ENCODE data around the gene WARS2. TPM values are rescaled to one million over a fixed set of nuclear protein-coding genes. Genes with fewer than 3 reads are reported as not detected.
"Not testable (repeated sequence)": the region's sequence is repeated elsewhere in the genome, so short reads cannot be mapped to it uniquely, and the experiment has no call there.

WARS2 gene
- 10 to 100 TPM; 19.4 to 21.3 TPM for total RNA-seq

GRCh38 chr1:119140177-119141019 is at the start of gene WARS2:
WARS2 (minus strand) TSS chr1:119140653; CDS start chr1:119140644, 9 bp downstream.
- DNase-seq = peak; percentile 92 to 95
- Mint-ChIP-seq H3K27me3 (ENCODE audit: low read depth) (no peaks in the 10 kb centered on the region), H3K9me3 (no peaks in the 10 kb centered on the region), H3K27ac (no peak within 1 kb of the TSS), H3K4me1 (ENCODE audit: low read depth) (peaks cover 24% of the 10 kb centered on the region), H3K36me3 (ENCODE audit: insufficient read depth in 2 of 2) (peaks cover 2% of the 10 kb centered on the region in 2 donors), H3K4me3 (no peak within 1 kb of the TSS)
- peak; percentile 92 for ATAC-seq (replicated peaks in 1 of 2)

DNA sequence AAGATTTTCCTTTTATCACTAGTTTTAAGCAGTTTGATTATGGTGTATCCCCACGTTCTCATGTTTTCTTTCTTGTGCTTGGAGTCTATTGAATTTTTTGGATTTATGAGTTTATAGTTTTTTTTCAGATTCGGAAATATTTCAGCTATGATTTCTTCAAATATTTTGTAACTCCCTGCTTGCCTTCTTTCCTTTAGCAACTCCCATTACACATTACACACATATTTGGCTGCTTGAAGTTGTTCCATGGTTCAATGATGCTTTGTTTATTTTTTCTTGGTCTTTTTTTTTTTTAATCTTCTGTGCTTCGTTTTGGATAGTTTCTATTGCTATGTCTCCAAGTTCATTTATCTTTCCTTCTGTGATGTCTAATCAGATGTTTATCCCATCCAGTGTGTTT is 48.5 kb upstream of the WARS2 start:
- Mint-ChIP-seq H3K27ac (no peak overlapping the region), H3K36me3 (ENCODE audit: insufficient read depth in 2 of 2) (peaks cover 9 to 22% of the 10 kb centered on the region in 2 donors), H3K9me3 (peaks cover 2 to 3% of the 10 kb centered on the region in 2 donors), H3K4me3 (no peak overlapping the region), H3K4me1 (ENCODE audit: low read depth) (no peaks in the 10 kb centered on the region), H3K27me3 (ENCODE audit: low read depth) (no peaks in the 10 kb centered on the region)
- ATAC-seq (replicated peaks in 1 of 2) (no peak), DNase-seq (no peak)

- Mint-ChIP-seq H3K4me3 (no peak overlapping the region), H3K4me1 (ENCODE audit: low read depth) (no peaks in the 10 kb centered on the region), H3K9me3 (peaks cover 2 to 3% of the 10 kb centered on the region in 2 donors), H3K27ac (no peak overlapping the region), H3K36me3 (ENCODE audit: insufficient read depth in 2 of 2) (peaks cover 9 to 22% of the 10 kb centered on the region in 2 donors), H3K27me3 (ENCODE audit: low read depth) (no peaks in the 10 kb centered on the region)
- no peak for DNase-seq
- no peak for ATAC-seq (replicated peaks in 1 of 2)
These were observed 47.0 kb upstream of the WARS2 start for GRCh38 chr1:119187416-119187815.

DNA sequence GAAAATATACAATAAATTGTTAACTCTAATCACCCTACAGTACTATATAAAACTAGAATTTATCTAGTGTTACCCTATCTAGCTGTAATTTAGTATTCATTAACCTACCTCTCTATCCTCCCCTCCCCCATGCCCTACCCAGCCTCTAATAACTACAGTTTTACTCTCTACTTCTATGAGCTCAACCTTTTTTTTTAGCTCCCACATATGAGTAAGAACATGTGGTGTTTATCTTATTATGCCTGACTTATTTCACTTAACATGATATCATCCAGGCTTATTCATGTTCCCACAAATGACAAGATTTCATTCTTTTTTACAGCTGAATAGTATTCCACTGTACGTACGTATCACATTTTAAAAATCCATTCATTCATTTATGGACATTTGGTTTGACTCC is 46.0 kb upstream of the WARS2 start:
- H3K4me3 Mint-ChIP-seq = no peak overlapping the region
- DNase-seq (no peak), ATAC-seq (replicated peaks in 1 of 2) (no peak)
- H3K27me3 Mint-ChIP-seq (ENCODE audit: low read depth) = no peaks in the 10 kb centered on the region
- H3K4me1 Mint-ChIP-seq (ENCODE audit: low read depth) = no peaks in the 10 kb centered on the region
- H3K36me3 Mint-ChIP-seq (ENCODE audit: insufficient read depth in 2 of 2) = peaks cover 9 to 22% of the 10 kb centered on the region in 2 donors
- H3K27ac Mint-ChIP-seq = no peak overlapping the region
- peaks cover 2 to 3% of the 10 kb centered on the region in 2 donors for H3K9me3 Mint-ChIP-seq

GRCh38 chr1:119184972-119185371 is 44.5 kb upstream of the WARS2 start:
- Mint-ChIP-seq H3K4me3 (no peak overlapping the region), H3K4me1 (ENCODE audit: low read depth) (no peaks in the 10 kb centered on the region), H3K9me3 (peaks cover 2 to 3% of the 10 kb centered on the region in 2 donors), H3K27me3 (ENCODE audit: low read depth) (no peaks in the 10 kb centered on the region), H3K27ac (no peak overlapping the region), H3K36me3 (ENCODE audit: insufficient read depth in 2 of 2) (peaks cover 9 to 22% of the 10 kb centered on the region in 2 donors)
- DNase-seq (no peak), ATAC-seq (replicated peaks in 1 of 2) (no peak)

- Mint-ChIP-seq H3K4me1 (ENCODE audit: low read depth) (no peaks in the 10 kb centered on the region), H3K9me3 (peaks cover 3 to 4% of the 10 kb centered on the region in 2 donors), H3K36me3 (ENCODE audit: insufficient read depth in 2 of 2) (peaks cover 10% of the 10 kb centered on the region in 2 donors), H3K4me3 (no peak overlapping the region), H3K27ac (no peak overlapping the region), H3K27me3 (ENCODE audit: low read depth) (no peaks in the 10 kb centered on the region)
- ATAC-seq (replicated peaks in 1 of 2) (no peak), DNase-seq (no peak)
These were observed 40.8 kb upstream of the WARS2 start for GRCh38 chr1:119181218-119181617.

DNA sequence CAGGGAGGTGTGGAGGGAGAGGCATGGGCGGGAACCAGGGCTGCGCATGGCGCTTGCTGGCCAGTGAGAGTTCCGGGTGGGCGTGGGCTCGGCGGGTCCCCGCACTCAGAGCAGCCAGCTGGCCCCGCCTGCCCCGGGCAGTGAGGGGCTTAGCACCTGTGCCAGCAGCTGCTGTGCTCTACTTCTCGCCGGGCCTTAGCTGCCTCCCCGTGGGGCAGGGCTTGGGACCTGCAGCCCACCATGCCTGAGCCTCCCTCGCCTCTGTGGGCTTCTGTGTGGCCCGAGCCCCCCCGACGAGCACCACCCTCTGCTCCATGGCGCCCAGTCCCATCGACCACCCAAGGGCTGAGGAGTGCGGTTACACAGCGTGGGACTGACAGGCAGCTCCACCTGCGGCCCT is 38.6 kb upstream of the WARS2 start:
- ATAC-seq (replicated peaks in 1 of 2) = no peak
- Mint-ChIP-seq H3K27me3 (ENCODE audit: low read depth) (no peaks in the 10 kb centered on the region), H3K27ac (no peak overlapping the region), H3K4me3 (no peak overlapping the region), H3K9me3 (peaks cover 3 to 4% of the 10 kb centered on the region in 2 donors), H3K4me1 (ENCODE audit: low read depth) (no peaks in the 10 kb centered on the region), H3K36me3 (ENCODE audit: insufficient read depth in 2 of 2) (peaks cover 9 to 12% of the 10 kb centered on the region in 2 donors)
- DNase-seq = no peak

GRCh38 chr1:119172927-119173326 is 32.5 kb upstream of the WARS2 start:
- DNase-seq; H3K9me3 Mint-ChIP-seq; H3K27me3 Mint-ChIP-seq (ENCODE audit: low read depth); H3K27ac Mint-ChIP-seq; H3K4me1 Mint-ChIP-seq (ENCODE audit: low read depth); H3K4me3 Mint-ChIP-seq; ATAC-seq (replicated peaks in 1 of 2): not testable (repeated sequence)
- H3K36me3 Mint-ChIP-seq (ENCODE audit: insufficient read depth in 2 of 2) = peaks cover 18 to 21% of the 10 kb centered on the region in 2 donors

GRCh38 chr1:119171381-119172010 is 31.0 kb upstream of the WARS2 start:
- peaks cover 15 to 21% of the 10 kb centered on the region in 2 donors for H3K36me3 Mint-ChIP-seq (ENCODE audit: insufficient read depth in 2 of 2)
- ATAC-seq (replicated peaks in 1 of 2); H3K27ac Mint-ChIP-seq: not testable (repeated sequence)

GRCh38 chr1:119163396-119163795 is 22.9 kb upstream of the WARS2 start:
- Mint-ChIP-seq H3K9me3 (no peaks in the 10 kb centered on the region), H3K27ac (no peak overlapping the region), H3K4me1 (ENCODE audit: low read depth) (no peaks in the 10 kb centered on the region), H3K4me3 (no peak overlapping the region), H3K36me3 (ENCODE audit: insufficient read depth in 2 of 2) (peaks cover 7 to 22% of the 10 kb centered on the region in 2 donors), H3K27me3 (ENCODE audit: low read depth) (no peaks in the 10 kb centered on the region)
- DNase-seq (no peak), ATAC-seq (replicated peaks in 1 of 2) (no peak)

More at GRCh38 chr1:119171381-119172010, 31.0 kb upstream of the WARS2 start:
- not testable (repeated sequence) for H3K27me3 Mint-ChIP-seq (ENCODE audit: low read depth); H3K4me1 Mint-ChIP-seq (ENCODE audit: low read depth); H3K4me3 Mint-ChIP-seq; DNase-seq; H3K9me3 Mint-ChIP-seq

DNA sequence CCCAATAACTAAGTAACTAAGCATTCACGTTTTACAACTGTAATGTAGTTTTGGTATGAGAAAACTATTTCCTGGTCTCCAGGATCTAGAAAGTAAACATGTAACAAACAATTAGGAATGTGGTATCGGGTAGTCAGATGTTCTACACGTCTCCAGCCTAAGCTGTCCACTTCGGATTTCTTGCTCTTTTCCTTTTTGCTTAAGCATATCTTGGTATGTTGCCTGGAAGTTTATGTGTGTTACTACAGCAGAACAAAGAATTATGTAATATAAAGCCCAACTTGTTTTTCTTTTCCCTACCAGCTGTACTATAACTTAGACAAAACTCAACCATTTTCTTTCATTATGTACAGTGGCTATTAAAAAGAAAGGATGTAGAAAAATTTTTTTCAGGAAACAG is 20.4 kb upstream of the WARS2 start:
- Mint-ChIP-seq H3K27me3 (ENCODE audit: low read depth) (no peaks in the 10 kb centered on the region), H3K36me3 (ENCODE audit: insufficient read depth in 2 of 2) (peaks cover 9 to 27% of the 10 kb centered on the region in 2 donors)

DNA sequence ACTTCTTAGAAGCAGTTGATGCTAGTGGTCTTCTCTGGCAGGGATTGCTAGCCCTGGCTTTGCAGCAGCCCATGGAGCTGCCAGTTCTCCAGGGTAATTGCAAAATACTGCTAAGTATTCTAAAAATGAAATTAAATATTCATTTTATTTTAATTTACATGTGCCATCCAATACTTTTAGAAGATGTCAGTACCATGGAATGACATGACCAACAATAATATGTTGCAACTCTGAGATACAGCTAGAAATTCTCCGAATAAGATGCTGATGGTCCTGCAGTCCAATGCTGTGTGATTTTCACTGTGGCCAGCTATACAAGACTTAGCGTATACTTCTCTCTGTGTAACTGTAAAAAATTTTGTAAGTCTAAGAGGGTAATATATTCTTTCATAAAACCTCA is 20.0 kb upstream of the WARS2 start:
- Mint-ChIP-seq H3K27ac (no peak overlapping the region), H3K27me3 (ENCODE audit: low read depth) (no peaks in the 10 kb centered on the region), H3K4me3 (no peak overlapping the region), H3K4me1 (ENCODE audit: low read depth) (no peaks in the 10 kb centered on the region), H3K36me3 (ENCODE audit: insufficient read depth in 2 of 2) (peaks cover 13 to 31% of the 10 kb centered on the region in 2 donors), H3K9me3 (peaks cover 2 to 4% of the 10 kb centered on the region in 2 donors)
- ATAC-seq (replicated peaks in 1 of 2) (no peak), DNase-seq (no peak)

More for the DNA sequence above, 20.4 kb upstream of the WARS2 start:
- Mint-ChIP-seq H3K4me1 (ENCODE audit: low read depth) (no peaks in the 10 kb centered on the region), H3K9me3 (peaks cover under 1 to 1% of the 10 kb centered on the region in 2 donors), H3K27ac (no peak overlapping the region), H3K4me3 (no peak overlapping the region)
- DNase-seq (no peak), ATAC-seq (replicated peaks in 1 of 2) (no peak)

DNA sequence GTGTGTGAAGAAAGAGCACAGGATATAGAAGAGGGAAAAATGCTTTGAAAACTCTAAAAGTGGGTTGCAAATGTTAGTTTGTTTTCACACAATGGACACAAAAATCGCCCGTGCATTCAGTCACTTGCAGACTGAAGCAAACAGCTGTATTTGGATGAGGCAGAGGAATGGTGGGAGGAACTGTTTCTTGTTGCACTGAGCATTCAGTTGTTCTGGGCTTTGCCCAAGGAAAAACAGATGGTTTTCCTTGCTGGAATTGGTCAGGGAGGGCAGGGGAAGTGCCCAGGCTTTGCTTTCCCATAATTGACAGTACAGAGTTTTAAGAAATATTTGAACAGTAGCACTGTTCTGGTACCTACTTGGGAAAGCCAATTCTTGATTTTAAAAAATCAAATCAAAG is 19.5 kb upstream of the WARS2 start:
- no peaks in the 10 kb centered on the region for H3K27me3 Mint-ChIP-seq (ENCODE audit: low read depth)
- no peak for DNase-seq
- no peak overlapping the region for H3K27ac Mint-ChIP-seq
- ATAC-seq (replicated peaks in 1 of 2) = no peak
- H3K9me3 Mint-ChIP-seq = peaks cover 2 to 4% of the 10 kb centered on the region in 2 donors
- H3K4me3 Mint-ChIP-seq = no peak overlapping the region
- no peaks in the 10 kb centered on the region for H3K4me1 Mint-ChIP-seq (ENCODE audit: low read depth)
- peaks cover 15 to 34% of the 10 kb centered on the region in 2 donors for H3K36me3 Mint-ChIP-seq (ENCODE audit: insufficient read depth in 2 of 2)

All from activated T-cell treated with anti-CD3 and anti-CD28 coated beads, Interleukin-2, amount 50 U/mL, for 72 hours (primary cell).